ENCODE results near the gene GJA9. TPM values are rescaled to one million over a fixed set of nuclear protein-coding genes. Genes with fewer than 3 reads are reported as not detected.

Gene GJA9
- total RNA-seq, 1 donor, result not detected

DNA sequence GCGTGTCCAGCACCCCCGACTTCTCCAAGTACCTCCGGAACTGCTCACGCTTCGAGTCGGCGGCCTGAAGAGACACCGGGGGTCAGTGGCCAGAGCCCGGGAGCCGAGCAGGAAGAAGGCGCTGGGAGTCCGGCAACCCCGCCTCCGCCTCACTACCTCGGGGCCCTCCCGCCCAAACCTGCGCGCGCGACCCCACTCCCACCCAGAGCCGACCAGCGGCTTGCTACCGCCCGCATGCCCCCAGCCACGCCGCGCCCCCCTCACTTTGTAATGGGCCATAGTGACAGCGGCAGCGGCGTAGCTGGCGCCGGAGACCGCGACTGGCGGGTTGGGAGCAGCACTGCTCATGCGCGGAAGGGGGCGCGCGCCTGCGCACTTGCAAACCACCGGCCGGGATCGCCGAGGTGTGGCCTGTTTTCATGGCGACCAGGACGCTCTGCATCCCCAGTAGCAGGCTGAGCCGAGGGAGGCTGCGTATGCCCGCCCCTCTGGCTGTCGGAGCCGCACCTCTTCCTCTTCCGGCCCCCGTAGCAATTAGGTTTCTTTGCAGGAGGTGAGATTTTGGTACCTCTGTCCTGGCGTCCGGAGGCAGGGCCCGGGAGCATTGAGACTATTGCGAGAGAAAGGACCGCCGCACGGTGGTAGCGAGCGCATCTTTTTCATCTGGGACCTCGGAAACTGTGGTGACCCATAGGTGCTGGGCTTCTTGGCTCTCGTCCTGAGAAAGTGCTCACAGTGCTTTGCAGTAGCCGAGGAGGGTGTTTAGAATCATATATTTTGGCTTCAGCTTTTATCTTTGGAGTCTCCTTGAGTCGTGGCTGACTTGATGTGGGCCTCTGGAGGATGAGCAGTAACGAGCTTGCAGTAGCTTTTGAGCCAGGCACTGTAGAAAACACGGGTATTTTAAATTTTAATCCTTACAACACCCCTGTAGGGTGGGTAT, 8.1 kb downstream of the GJA9 start, which contains the start of gene MYCBP:
Gene MYCBP (minus strand): TSS at position 322 of the 943 bp plus-strand sequence. CDS start 43 bp downstream, at position 279.
- peak; percentile 99 for DNase-seq (ENCODE audit: insufficient read length, low spot score, missing footprints)
- H3K27me3 ChIP-seq (ENCODE audit: insufficient read depth, low read length), result no peaks in the 10 kb centered on the region
- H3K27ac ChIP-seq (ENCODE audit: low read depth, low read length), result peak within 1 kb of the TSS; percentile 7
- H3K79me2 ChIP-seq (ENCODE audit: insufficient read depth, low read length), result peaks cover 62% of the 10 kb centered on the region
- H4K20me1 ChIP-seq (ENCODE audit: insufficient read depth, low read length), result peaks cover 4% of the 10 kb centered on the region
- no peaks in the 10 kb centered on the region for H3K9me3 ChIP-seq (ENCODE audit: low read depth, low read length)
- no peaks in the 10 kb centered on the region for H3K36me3 ChIP-seq (ENCODE audit: insufficient read depth, low read length)
- H2AFZ ChIP-seq (ENCODE audit: low read length), result peak within 1 kb of the TSS; percentile 67
- peak within 1 kb of the TSS; percentile 84 for H3K4me2 ChIP-seq (ENCODE audit: insufficient read depth, low read length)
- peak within 1 kb of the TSS; percentile 73 for H3K4me3 ChIP-seq (ENCODE audit: insufficient read depth, low read length)
- no peak for TF ChIP-seq CTCF (IDR thresholded peaks at IDR 0.05; ENCODE audit: extremely low read depth, low read depth, low read length)
- peaks cover 10% of the 10 kb centered on the region for H3K4me1 ChIP-seq (ENCODE audit: insufficient read depth, low read length)

DNA sequence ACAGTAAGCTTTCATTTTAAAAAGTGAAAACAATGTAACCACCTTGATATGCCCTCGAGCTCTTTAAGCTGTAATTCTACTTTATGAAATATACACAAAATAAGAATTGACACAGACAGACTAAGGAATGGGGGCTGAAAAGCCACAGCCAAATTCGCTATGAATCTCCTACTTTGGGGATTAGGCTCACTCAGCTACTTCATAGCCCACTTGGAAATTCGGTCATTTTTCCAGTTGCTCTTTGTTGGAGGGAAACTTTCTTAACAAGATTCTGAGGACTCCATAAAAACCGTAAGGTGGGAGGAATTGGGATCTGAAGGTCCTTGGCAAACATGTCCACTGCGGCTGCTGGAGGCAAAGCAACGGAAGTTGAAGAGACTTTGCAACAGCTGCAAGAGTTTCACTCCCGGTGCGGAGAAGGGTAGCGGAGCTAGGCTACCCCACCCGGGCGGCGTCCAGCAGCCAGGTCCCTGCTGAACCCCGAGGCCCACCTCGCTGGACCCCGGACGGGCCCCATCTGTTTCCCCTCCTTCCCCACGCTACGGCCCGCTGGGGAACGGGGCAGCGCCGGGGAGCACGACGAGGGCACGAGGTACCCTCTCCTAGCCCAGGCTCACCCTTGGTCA, 8.9 kb downstream of the GJA9 start:
- peaks cover 70% of the 10 kb centered on the region for H3K79me2 ChIP-seq (ENCODE audit: insufficient read depth, low read length)
- H3K27ac ChIP-seq (ENCODE audit: low read depth, low read length), result peak overlapping the region; percentile 7
- peak overlapping the region; percentile 52 for H2AFZ ChIP-seq (ENCODE audit: low read length)
- no peaks in the 10 kb centered on the region for H3K9me3 ChIP-seq (ENCODE audit: low read depth, low read length)
- DNase-seq (ENCODE audit: insufficient read length, low spot score, missing footprints), result peak; percentile 72
- peak overlapping the region; percentile 84 for H3K4me2 ChIP-seq (ENCODE audit: insufficient read depth, low read length)
- H3K4me3 ChIP-seq (ENCODE audit: insufficient read depth, low read length), result peak overlapping the region; percentile 73
- H3K4me1 ChIP-seq (ENCODE audit: insufficient read depth, low read length), result peaks cover 10% of the 10 kb centered on the region
- H3K27me3 ChIP-seq (ENCODE audit: insufficient read depth, low read length), result no peaks in the 10 kb centered on the region
- TF ChIP-seq CTCF (IDR thresholded peaks at IDR 0.05; ENCODE audit: extremely low read depth, low read depth, low read length), result no peak
- H3K36me3 ChIP-seq (ENCODE audit: insufficient read depth, low read length), result no peaks in the 10 kb centered on the region
- H4K20me1 ChIP-seq (ENCODE audit: insufficient read depth, low read length), result peaks cover 4% of the 10 kb centered on the region

DNA sequence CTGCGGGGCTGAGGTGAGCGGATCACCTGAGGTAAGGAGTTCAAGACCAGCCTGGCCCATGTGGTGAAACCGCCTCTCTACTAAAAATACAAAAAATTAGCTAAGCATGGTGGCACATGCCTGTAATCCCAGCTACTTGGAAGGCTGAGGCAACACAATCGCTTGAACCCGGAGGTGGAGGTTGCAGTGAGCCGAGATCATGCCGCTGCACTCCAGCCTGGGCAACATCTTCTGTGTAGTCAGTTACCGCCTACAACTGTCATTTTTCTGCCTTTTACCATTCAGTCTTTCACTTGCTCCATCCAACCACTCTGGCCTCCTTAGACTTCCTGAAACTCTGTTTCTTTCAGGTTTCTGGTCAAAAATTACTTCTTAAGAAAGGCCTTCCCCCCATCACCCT, 10.4 kb downstream of the GJA9 start:
- Histone ChIP-seq H2AFZ (ENCODE audit: low read length) (no peak overlapping the region), H3K27me3 (ENCODE audit: insufficient read depth, low read length) (no peaks in the 10 kb centered on the region), H3K27ac (ENCODE audit: low read depth, low read length) (no peak overlapping the region), H3K79me2 (ENCODE audit: insufficient read depth, low read length) (peaks cover 79% of the 10 kb centered on the region), H3K36me3 (ENCODE audit: insufficient read depth, low read length) (no peaks in the 10 kb centered on the region), H3K4me1 (ENCODE audit: insufficient read depth, low read length) (peaks cover 10% of the 10 kb centered on the region), H3K4me2 (ENCODE audit: insufficient read depth, low read length) (no peak overlapping the region), H3K9me3 (ENCODE audit: low read depth, low read length) (no peaks in the 10 kb centered on the region), H4K20me1 (ENCODE audit: insufficient read depth, low read length) (peaks cover 4% of the 10 kb centered on the region), H3K4me3 (ENCODE audit: insufficient read depth, low read length) (no peak overlapping the region)
- no peak for TF ChIP-seq CTCF (IDR thresholded peaks at IDR 0.05; ENCODE audit: extremely low read depth, low read depth, low read length)
- no peak for DNase-seq (ENCODE audit: insufficient read length, low spot score, missing footprints)

DNA sequence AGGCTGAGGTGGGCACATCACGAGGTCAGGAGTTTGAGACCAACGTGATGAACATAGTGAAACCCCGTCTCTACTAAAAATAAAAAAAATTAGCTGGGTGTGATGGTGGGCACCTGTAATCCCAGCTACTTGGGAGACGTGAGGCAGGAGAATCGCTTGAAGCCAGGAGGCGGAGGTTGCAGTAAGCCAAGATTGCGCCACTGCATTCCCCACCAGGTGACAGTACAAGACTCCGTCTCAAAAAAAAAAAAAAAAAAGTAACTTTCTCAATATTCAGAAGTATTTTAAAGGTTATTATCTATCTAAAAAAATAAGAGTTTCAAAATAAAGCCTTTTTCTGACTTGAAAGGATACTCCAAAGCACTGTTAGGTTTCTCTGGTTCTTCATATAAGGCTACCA, 14.2 kb downstream of the GJA9 start:
- H3K4me3 ChIP-seq (ENCODE audit: insufficient read depth, low read length), result no peak overlapping the region
- peaks cover 3% of the 10 kb centered on the region for H3K4me1 ChIP-seq (ENCODE audit: insufficient read depth, low read length)
- H4K20me1 ChIP-seq (ENCODE audit: insufficient read depth, low read length), result peaks cover 4% of the 10 kb centered on the region
- no peak overlapping the region for H2AFZ ChIP-seq (ENCODE audit: low read length)
- peaks cover 84% of the 10 kb centered on the region for H3K79me2 ChIP-seq (ENCODE audit: insufficient read depth, low read length)
- DNase-seq (ENCODE audit: insufficient read length, low spot score, missing footprints), result no peak
- no peak overlapping the region for H3K4me2 ChIP-seq (ENCODE audit: insufficient read depth, low read length)
- H3K9me3 ChIP-seq (ENCODE audit: low read depth, low read length), result no peaks in the 10 kb centered on the region
- TF ChIP-seq CTCF (IDR thresholded peaks at IDR 0.05; ENCODE audit: extremely low read depth, low read depth, low read length), result no peak
- H3K27me3 ChIP-seq (ENCODE audit: insufficient read depth, low read length), result no peaks in the 10 kb centered on the region
- no peak overlapping the region for H3K27ac ChIP-seq (ENCODE audit: low read depth, low read length)
- no peaks in the 10 kb centered on the region for H3K36me3 ChIP-seq (ENCODE audit: insufficient read depth, low read length)

Data from osteoblast (primary cell).